Activated gamma-delta T cell treated with Interleukin-2 at 50 U/mL for 16 hours (primary cell): Measurements from ENCODE around the gene HINT3.
"Not testable (repeated sequence)": the region's sequence is repeated elsewhere in the genome, so short reads cannot be mapped to it uniquely, and the experiment has no call there.

Experiments used
- DNase-seq: peaks from one replicate; pipeline ENCODE4 v3.0.0-alpha.2; 2020

The HINT3 gene

GRCh38 chr6:126010040-126010439, 53.5 kb downstream of the HINT3 start:
- DNase-seq: no peak

- DNase-seq: no peak
Measured at GRCh38 chr6:126015863-126016262, 59.3 kb downstream of the HINT3 start.

GRCh38 chr6:126016591-126016990, 60.0 kb downstream of the HINT3 start:
- DNase-seq: no peak

- no peak for DNase-seq
Measured at GRCh38 chr6:126017668-126018067, 61.1 kb downstream of the HINT3 start.

- DNase-seq: no peak
Measured at GRCh38 chr6:126020305-126021050, 63.9 kb downstream of the HINT3 start.

- DNase-seq: not testable (repeated sequence)
Measured at GRCh38 chr6:126023474-126023873, 66.9 kb downstream of the HINT3 start.

GRCh38 chr6:126026001-126026400, 69.4 kb downstream of the HINT3 start:
- no peak for DNase-seq

- no peak for DNase-seq
Measured at GRCh38 chr6:126027601-126028000, 71.0 kb downstream of the HINT3 start.
